GM13977 (cell line): ENCODE results near the gene GPR37.

Experiments used
- DNase-seq: peaks from one replicate; pipeline ENCODE4 v3.0.0; 2012; ENCODE audit warnings: low spot score
- in situ Hi-C: fragments of 300-500 bp; cut with MboI; formaldehyde crosslinking; loops from one replicate; pipeline ENCODE4 v1.12.0; 2022; ENCODE audit warnings: low sequenced_read_pairs, low pct_unique_long_range_greater_than_20kb, mixed read lengths, inconsistent platforms; ENCODE audit not compliant: unreplicated experiment
- TF ChIP-seq, protein P1 (sequence below): IDR thresholded peaks from 2 replicates; pipeline ENCODE4 v1.5.1; 2012; ENCODE audit warnings: mild to moderate bottlenecking, control low read depth; ENCODE audit not compliant: insufficient read depth; ENCODE audit errors: extremely low read depth, missing control alignments

Gene GPR37

DNA sequence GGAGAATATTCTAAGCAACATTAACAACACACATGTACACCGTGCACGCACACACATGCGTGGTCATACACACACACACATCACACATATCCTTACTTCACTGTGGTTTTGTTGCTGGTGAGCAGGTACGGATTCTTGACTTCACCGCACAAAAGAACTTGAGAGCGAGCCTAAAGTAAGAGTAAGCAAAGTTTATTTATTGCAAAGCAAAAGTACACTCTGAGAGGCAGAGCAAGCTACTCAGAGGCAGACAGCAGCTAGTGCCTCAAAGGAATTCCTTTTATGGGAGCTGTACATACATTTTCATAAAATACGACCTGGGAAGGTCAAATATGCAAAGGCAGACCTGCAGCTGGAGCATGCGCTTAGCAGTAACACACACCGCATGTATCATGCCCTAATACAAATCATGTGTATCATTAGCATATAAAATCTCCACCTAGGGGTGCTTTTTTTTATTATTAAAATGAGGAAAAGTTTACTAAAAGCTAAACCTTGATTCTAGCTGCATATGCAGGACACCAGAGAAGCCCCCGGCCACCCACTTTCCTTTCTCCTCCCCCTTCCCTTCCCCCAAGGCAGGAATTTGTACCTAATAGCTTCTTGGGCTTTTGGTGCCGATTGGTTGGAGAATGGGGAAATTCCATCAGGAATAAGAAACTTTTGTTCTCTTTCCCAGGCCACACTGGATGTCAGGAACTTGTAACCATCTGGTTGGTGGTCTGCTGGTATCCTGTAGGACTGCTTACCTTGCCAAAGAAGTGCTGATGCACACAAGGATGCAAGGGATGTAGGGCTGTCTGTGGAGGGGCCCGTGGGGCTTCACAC, 16.5 kb upstream of the GPR37 start:
- TF ChIP-seq, protein P1, sequence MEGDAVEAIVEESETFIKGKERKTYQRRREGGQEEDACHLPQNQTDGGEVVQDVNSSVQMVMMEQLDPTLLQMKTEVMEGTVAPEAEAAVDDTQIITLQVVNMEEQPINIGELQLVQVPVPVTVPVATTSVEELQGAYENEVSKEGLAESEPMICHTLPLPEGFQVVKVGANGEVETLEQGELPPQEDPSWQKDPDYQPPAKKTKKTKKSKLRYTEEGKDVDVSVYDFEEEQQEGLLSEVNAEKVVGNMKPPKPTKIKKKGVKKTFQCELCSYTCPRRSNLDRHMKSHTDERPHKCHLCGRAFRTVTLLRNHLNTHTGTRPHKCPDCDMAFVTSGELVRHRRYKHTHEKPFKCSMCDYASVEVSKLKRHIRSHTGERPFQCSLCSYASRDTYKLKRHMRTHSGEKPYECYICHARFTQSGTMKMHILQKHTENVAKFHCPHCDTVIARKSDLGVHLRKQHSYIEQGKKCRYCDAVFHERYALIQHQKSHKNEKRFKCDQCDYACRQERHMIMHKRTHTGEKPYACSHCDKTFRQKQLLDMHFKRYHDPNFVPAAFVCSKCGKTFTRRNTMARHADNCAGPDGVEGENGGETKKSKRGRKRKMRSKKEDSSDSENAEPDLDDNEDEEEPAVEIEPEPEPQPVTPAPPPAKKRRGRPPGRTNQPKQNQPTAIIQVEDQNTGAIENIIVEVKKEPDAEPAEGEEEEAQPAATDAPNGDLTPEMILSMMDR: no peak
- in situ Hi-C loops: loop anchor here (25.0 kb wide), 1 partner anchor 620 kb away; no protein-coding TSS in a partner anchor
- DNase-seq: no peak

- TF ChIP-seq, protein P1: no peak
- in situ Hi-C loops: loop anchor here (25.0 kb wide), 1 partner anchor 619 kb away; no protein-coding TSS in a partner anchor
- no peak for DNase-seq
Observed at GRCh38 chr7:124781418-124781817, 15.8 kb upstream of the GPR37 start.

DNA sequence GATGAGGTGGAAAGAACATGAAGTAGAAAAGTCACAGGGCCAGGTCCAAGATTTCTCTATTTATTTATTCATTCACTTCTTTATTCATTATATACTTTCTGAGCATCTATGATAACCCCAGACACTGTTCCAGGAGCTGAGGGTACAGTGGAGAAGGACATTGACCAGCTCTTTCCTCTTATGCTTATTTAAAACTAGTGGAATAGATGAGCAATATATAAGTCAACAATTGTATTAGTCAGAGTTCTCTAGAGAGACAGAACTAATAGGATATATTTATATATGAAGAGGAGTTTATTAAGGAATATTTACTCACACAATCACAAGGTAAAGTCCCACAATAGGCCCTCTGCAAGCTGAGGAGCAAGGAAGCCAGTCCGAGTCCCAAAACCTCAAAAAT, 15.0 kb upstream of the GPR37 start:
- no peak for DNase-seq
- in situ Hi-C loops: loop anchor here (25.0 kb wide), 1 partner anchor 618 kb away; no protein-coding TSS in a partner anchor
- TF ChIP-seq, protein P1: no peak

GRCh38 chr7:124780056-124780455, 14.5 kb upstream of the GPR37 start:
- TF ChIP-seq, protein P1: no peak
- in situ Hi-C loops: loop anchor here (25.0 kb wide), 1 partner anchor 618 kb away; no protein-coding TSS in a partner anchor
- DNase-seq: no peak

GRCh38 chr7:124779620-124780019, 14.0 kb upstream of the GPR37 start:
- TF ChIP-seq, protein P1: no peak
- in situ Hi-C loops: loop anchor here (25.0 kb wide), 1 partner anchor 617 kb away; no protein-coding TSS in a partner anchor
- no peak for DNase-seq

DNA sequence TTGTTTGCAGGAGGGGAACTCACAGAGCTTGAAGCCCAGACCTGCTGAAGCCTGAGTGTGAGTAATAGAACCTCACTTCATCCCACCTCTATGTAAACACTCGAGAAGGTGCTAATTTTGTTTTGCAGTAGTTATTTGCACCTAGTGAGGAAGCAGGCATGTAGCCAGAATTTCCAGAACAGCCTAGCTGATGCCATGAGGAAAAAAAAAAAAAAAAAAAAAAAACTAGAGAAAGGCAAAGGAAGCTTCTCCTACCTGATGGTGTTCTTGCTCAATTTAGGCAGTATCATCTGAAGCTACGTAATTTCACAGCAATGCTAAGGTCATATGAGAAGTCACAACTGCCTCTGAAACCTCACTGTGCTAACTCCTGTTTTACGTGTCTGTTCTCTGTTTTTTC, 13.6 kb upstream of the GPR37 start:
- in situ Hi-C loops: loop anchor here (25.0 kb wide), 1 partner anchor 617 kb away; no protein-coding TSS in a partner anchor
- TF ChIP-seq, protein P1: no peak
- DNase-seq: no peak
